Coronary artery (tissue), 2 donors: ENCODE results near the gene SMYD5.

Experiments used
- DNase-seq: peaks from one replicate; pipeline ENCODE4 v3.0.0-alpha.2; 2017; ENCODE audit warnings: low spot score
- H3K27ac ChIP-seq, 2 donors: fragments of 200-600 bp; sonication (generic); one replicate each; pipeline ENCODE4 v1.5.1; 2016 to 2019
- H3K4me3 ChIP-seq: fragments of 200-600 bp; sonication (generic); 2 replicates; pipeline ENCODE4 v1.5.1; 2016; ENCODE audit warnings: mild to moderate bottlenecking, moderate library complexity
- CTCF ChIP-seq: fragments of 200-600 bp; sonication (generic); IDR thresholded peaks from one replicate; pipeline ENCODE4 v1.5.1; 2019; ENCODE audit warnings: antibody characterized with exemption

Gene SMYD5

GRCh38 chr2:73210696-73211095 lies 3.3 kb upstream of the SMYD5 start:
- H3K27ac ChIP-seq: no peak overlapping the region
- DNase-seq: no peak
- no peak for TF ChIP-seq CTCF
- H3K4me3 ChIP-seq: no peak overlapping the region

GRCh38 chr2:73212098-73212447 lies 2.0 kb upstream of the SMYD5 start:
- DNase-seq: no peak
- Histone ChIP-seq H3K4me3 (no peak overlapping the region), H3K27ac (peak overlapping the region; percentile 65 to 85)
- no peak for TF ChIP-seq CTCF

GRCh38 chr2:73212448-73213176 lies 1.4 kb upstream of the SMYD5 start:
- TF ChIP-seq CTCF: peak; percentile 90
- peak; percentile 85 for DNase-seq
- Histone ChIP-seq H3K4me3 (no peak overlapping the region), H3K27ac (peak overlapping the region; percentile 65 to 85)

GRCh38 chr2:73215254-73215653 lies 1.2 kb downstream of the SMYD5 start:
- H3K4me3 ChIP-seq: peak overlapping the region; percentile 92
- no peak overlapping the region for H3K27ac ChIP-seq
- DNase-seq: no peak
- TF ChIP-seq CTCF: no peak

- H3K27ac ChIP-seq: no peak overlapping the region
- TF ChIP-seq CTCF: no peak
- no peak for DNase-seq
- H3K4me3 ChIP-seq: no peak overlapping the region
Measured at GRCh38 chr2:73217160-73217559, 3.1 kb downstream of the SMYD5 start.

- H3K27ac ChIP-seq: no peak overlapping the region
Measured at GRCh38 chr2:73217826-73218225, 3.8 kb downstream of the SMYD5 start.

More at GRCh38 chr2:73217826-73218225, 3.8 kb downstream of the SMYD5 start:
- H3K4me3 ChIP-seq: no peak overlapping the region
- DNase-seq: no peak
- TF ChIP-seq CTCF: no peak
